HFFc6 (cell line): ENCODE measurements around the gene PCYT2. TPM values are rescaled to one million over a fixed set of nuclear protein-coding genes. Genes with fewer than 3 reads are reported as not detected.

Experiments used
- DNase-seq: peaks from one replicate; pipeline ENCODE4 v3.0.0-alpha.2; 2018
- H3K27ac Mint-ChIP-seq: 2 replicates; pipeline ENCODE4 v1.8.0; 2020; ENCODE audit warnings: mild to moderate bottlenecking, mixed read lengths
- H3K27me3 Mint-ChIP-seq: 2 replicates; pipeline ENCODE4 v1.8.0; 2021; ENCODE audit warnings: mild to moderate bottlenecking, moderate library complexity, mixed read lengths; ENCODE audit not compliant: insufficient read depth
- H3K36me3 Mint-ChIP-seq: 2 replicates; pipeline ENCODE4 v1.8.0; 2021; ENCODE audit warnings: low read depth, mixed read lengths
- H3K4me1 Mint-ChIP-seq: 2 replicates; pipeline ENCODE4 v1.8.0; 2020; ENCODE audit warnings: low read depth, mixed read lengths
- H3K4me3 Mint-ChIP-seq: 2 replicates; pipeline ENCODE4 v1.8.0; 2020; ENCODE audit warnings: mild to moderate bottlenecking, moderate library complexity, mixed read lengths
- H3K9me3 Mint-ChIP-seq: 2 replicates; pipeline ENCODE4 v1.8.0; 2020; ENCODE audit warnings: mild to moderate bottlenecking, mixed read lengths
- CTCF ChIP-seq: fragments of 200-600 bp; sonication (generic); IDR thresholded peaks from 2 replicates; pipeline ENCODE4 v1.5.0; 2021; ENCODE audit warnings: antibody characterized with exemption, mild to moderate bottlenecking
- total RNA-seq, 6 experiments: library from RNA; stranded (reverse); fragmentation: NEBNext Ultra II Directional; extraction: Animal tissue kit (Norgen Biotek cat#: 25700); gene quantifications; 2 replicates in 1 of 6; 3 replicates in 5 of 6; pipeline ENCODE4 v1.2.3, GENCODE V29; 2021

PCYT2 gene
- total RNA-seq, 6 experiments from 2014 or later = 33.2 to 45.8 (median 35.8) TPM

DNA sequence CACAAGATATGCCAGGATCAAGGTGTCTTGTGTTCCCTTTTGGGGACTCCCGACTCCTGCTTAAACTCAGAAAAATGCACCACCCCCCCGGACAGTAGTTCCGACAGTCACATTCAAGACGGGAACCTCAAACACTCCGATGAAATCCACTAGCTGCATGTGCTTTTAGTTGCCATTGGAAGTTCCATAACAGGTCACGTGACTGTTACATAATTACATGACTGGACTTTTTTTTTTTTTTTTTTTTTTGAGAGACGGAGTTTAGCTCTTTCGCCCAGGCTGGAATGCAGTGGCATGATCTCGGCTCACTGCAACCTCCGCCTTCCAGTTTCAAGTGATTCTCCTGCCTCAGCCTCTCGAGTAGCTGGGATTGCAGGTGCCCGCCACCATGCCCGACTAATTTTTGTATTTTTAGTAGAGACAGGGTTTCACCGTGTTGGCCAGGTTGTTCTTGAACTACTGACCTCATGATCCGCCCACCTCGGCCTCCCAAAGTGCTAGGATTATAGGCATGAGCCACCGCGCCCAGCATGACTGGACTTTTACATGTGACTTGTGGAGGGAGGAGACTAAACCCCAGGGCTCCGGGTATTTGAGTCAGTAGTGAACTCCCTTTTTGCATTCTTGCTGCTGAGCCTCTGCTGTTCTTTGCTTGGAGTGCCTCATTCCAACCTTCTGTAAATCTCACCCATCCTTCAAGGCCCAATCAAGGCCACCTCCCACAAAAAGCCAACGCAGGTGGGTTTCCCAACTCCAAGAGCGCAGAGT is 5.2 kb upstream of the PCYT2 start:
- Mint-ChIP-seq H3K27ac (peak overlapping the region; percentile 70), H3K27me3 (no peaks in the 10 kb centered on the region; the same call in 1 of the 2 replicates), H3K9me3 (no peaks in the 10 kb centered on the region), H3K4me3 (peak overlapping the region; percentile 90), H3K36me3 (peaks cover 48% of the 10 kb centered on the region), H3K4me1 (peaks cover 33% of the 10 kb centered on the region)
- DNase-seq = peak; percentile 72
- TF ChIP-seq CTCF = no peak

- no peak overlapping the region for H3K4me3 Mint-ChIP-seq
- no peak for TF ChIP-seq CTCF
- H3K4me1 Mint-ChIP-seq = peaks cover 27% of the 10 kb centered on the region
These were observed 4.1 kb upstream of the PCYT2 start for GRCh38 chr17:81915331-81915730.

DNA sequence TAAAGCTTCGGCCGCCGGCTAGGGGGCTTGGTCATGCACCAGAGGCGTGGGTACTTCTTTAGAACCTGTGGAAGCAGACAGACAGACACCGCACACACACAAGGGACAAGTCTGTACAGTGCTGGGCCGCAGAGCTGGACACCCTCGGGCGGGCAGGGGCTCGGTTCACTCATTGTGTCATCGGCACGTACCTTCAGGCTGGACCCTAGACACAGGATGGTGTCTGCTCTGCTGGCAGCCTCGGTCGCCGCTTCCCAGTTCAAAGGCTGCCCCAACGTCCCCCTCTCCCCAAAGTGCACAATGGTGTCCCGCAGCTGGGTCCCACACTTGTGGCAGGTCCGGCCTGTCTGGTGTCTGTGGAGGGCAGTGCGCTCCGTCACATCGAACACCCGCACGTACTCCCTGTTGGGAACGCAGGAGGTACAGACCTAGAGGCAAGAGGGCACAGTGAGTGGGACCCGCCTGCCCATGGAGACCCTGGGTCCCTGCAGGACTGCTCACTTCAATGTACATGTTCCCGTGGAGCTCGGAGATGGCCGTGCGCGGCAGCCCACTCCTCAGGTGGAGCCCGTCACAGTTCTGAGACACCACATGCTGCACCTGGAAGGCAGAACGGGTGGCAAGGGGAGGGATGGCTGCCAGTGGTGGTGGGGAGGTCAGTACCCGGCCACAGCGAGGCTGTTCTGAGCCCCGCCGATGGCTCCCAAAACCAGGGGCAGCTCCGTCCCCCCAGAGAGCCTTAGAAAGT is 3.1 kb upstream of the PCYT2 start:
- DNase-seq = no peak

More at GRCh38 chr17:81915331-81915730, 4.1 kb upstream of the PCYT2 start:
- no peak for DNase-seq
- Mint-ChIP-seq H3K27ac (no peak overlapping the region), H3K27me3 (no peaks in the 10 kb centered on the region; the same call in 1 of the 2 replicates), H3K36me3 (peaks cover 44% of the 10 kb centered on the region), H3K9me3 (no peaks in the 10 kb centered on the region)

DNA sequence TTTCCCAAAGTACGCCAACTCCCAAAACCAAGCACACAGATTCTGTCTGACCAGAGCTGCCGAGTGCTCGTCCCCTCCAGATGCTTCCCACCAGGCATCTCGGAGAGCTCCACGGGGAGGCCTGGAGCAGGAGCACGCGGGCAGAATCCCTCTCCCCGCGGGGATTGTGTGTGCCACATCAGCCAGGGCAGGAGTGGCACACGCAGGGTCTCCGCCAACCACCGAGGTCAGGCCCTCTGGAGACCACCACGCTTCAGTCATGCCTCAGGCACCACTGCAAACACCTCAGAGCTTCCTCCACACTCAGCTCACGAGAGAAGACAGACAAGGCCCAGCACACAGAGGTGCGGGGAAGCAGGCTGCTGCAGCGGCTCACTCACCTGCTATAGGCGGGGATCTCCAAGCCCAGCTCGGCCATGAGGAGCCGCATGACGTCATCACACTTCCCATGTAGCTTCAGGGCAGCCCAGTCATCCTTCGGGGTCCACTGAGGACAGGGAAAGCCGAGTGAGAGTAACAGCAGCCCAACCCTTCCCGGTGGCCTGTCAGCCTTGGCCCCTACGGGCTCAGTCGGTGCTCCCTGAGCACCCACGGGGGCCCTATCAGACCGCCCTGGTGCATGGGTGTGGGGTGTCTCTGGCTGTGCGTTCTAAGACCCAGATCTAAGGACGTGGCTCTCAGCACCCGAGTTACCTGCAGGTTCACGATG is 2.3 kb upstream of the PCYT2 start:
- DNase-seq = no peak
- peaks cover 35% of the 10 kb centered on the region for H3K36me3 Mint-ChIP-seq
- H3K4me3 Mint-ChIP-seq = no peak overlapping the region

More for the DNA sequence above, 3.1 kb upstream of the PCYT2 start:
- peaks cover 24% of the 10 kb centered on the region for H3K4me1 Mint-ChIP-seq
- H3K27me3 Mint-ChIP-seq = no peaks in the 10 kb centered on the region; the same call in 1 of the 2 replicates
- H3K9me3 Mint-ChIP-seq = no peaks in the 10 kb centered on the region
- no peak for TF ChIP-seq CTCF
- no peak overlapping the region for H3K4me3 Mint-ChIP-seq
- H3K27ac Mint-ChIP-seq = no peak overlapping the region
- peaks cover 40% of the 10 kb centered on the region for H3K36me3 Mint-ChIP-seq

More for the DNA sequence above, 2.3 kb upstream of the PCYT2 start:
- no peak for TF ChIP-seq CTCF
- Mint-ChIP-seq H3K27ac (no peak overlapping the region), H3K9me3 (no peaks in the 10 kb centered on the region), H3K27me3 (no peaks in the 10 kb centered on the region; the same call in 1 of the 2 replicates), H3K4me1 (peaks cover 18% of the 10 kb centered on the region)
